H9 (cell line): Measurements from ENCODE around the gene FYTTD1. TPM values are rescaled to one million over a fixed set of nuclear protein-coding genes. Genes with fewer than 3 reads are reported as not detected.
A peak's percentile ranks its signal among the peaks of the same experiment; 100 is the strongest.

ENCODE experiments used
- DNase-seq: peaks from one replicate; pipeline ENCODE4 v3.0.0-alpha.2; 2017
- H2AFZ ChIP-seq: one replicate; pipeline ENCODE4 v1.6.1; 2013; ENCODE audit warnings: mild to moderate bottlenecking, low read length, control low read depth, moderate library complexity
- H2AK5ac ChIP-seq: 2 replicates; pipeline ENCODE4 v1.6.1; 2013; ENCODE audit warnings: low read length, control low read depth, mixed read lengths; ENCODE audit not compliant: insufficient read length
- H2BK120ac ChIP-seq: one replicate; pipeline ENCODE4 v1.6.1; 2013; ENCODE audit warnings: low read depth, mild to moderate bottlenecking, low read length, control low read depth, inconsistent platforms; ENCODE audit not compliant: poor library complexity, severe bottlenecking
- H2BK12ac ChIP-seq: 2 replicates; pipeline ENCODE4 v1.6.1; 2013; ENCODE audit warnings: low read length, control low read depth, mixed read lengths, low read depth; ENCODE audit not compliant: insufficient read length
- H2BK15ac ChIP-seq: 2 replicates; pipeline ENCODE4 v1.6.1; 2013; ENCODE audit warnings: low read depth, low read length, control low read depth
- H2BK20ac ChIP-seq: one replicate; pipeline ENCODE4 v1.6.1; 2013; ENCODE audit warnings: low read depth, mild to moderate bottlenecking, low read length, control low read depth, inconsistent platforms; ENCODE audit not compliant: poor library complexity, severe bottlenecking
- H2BK5ac ChIP-seq: 2 replicates; pipeline ENCODE4 v1.6.1; 2013; ENCODE audit warnings: low read length, control low read depth, mixed read lengths; ENCODE audit not compliant: insufficient read length
- H3K14ac ChIP-seq: 2 replicates; pipeline ENCODE4 v1.6.1; 2013; ENCODE audit warnings: low read length, control low read depth; ENCODE audit not compliant: insufficient read depth
- H3K18ac ChIP-seq: 2 replicates; pipeline ENCODE4 v1.6.1; 2013; ENCODE audit warnings: low read depth, mild to moderate bottlenecking, mixed read lengths, low read length, control low read depth; ENCODE audit not compliant: insufficient read length
- H3K23ac ChIP-seq: 2 replicates; pipeline ENCODE4 v1.6.1; 2013; ENCODE audit warnings: low read length, control low read depth, mixed read lengths, low read depth; ENCODE audit not compliant: insufficient read length
- H3K23me2 ChIP-seq: 2 replicates; pipeline ENCODE4 v1.6.1; 2013; ENCODE audit warnings: low read depth, mild to moderate bottlenecking, mixed read lengths, low read length, control low read depth; ENCODE audit not compliant: insufficient read length, poor library complexity, severe bottlenecking
- H3K27ac ChIP-seq: 2 replicates; pipeline ENCODE4 v1.5.1; 2013; ENCODE audit warnings: low read length, control low read depth, mixed read lengths, low read depth; ENCODE audit not compliant: insufficient read length
- H3K27me3 ChIP-seq: 2 replicates; pipeline ENCODE4 v1.6.1; 2013; ENCODE audit warnings: low read length, control low read depth, inconsistent platforms; ENCODE audit not compliant: insufficient read depth
- H3K4ac ChIP-seq: 2 replicates; pipeline ENCODE4 v1.6.1; 2013; ENCODE audit warnings: low read depth, mild to moderate bottlenecking, control low read depth, inconsistent platforms, low read length, moderate library complexity
- H3K4me1 ChIP-seq: 2 replicates; pipeline ENCODE4 v1.6.1; 2013; ENCODE audit warnings: low read length, control low read depth, inconsistent platforms; ENCODE audit not compliant: insufficient read depth
- H3K4me2 ChIP-seq: 2 replicates; pipeline ENCODE4 v1.6.1; 2013; ENCODE audit warnings: low read length, control low read depth, mixed read lengths; ENCODE audit not compliant: insufficient read length, insufficient read depth
- H3K56ac ChIP-seq: 2 replicates; pipeline ENCODE4 v1.6.1; 2013; ENCODE audit warnings: low read depth, mild to moderate bottlenecking, mixed read lengths, low read length, control low read depth; ENCODE audit not compliant: insufficient read length
- H3K79me1 ChIP-seq: 2 replicates; pipeline ENCODE4 v1.6.1; 2013; ENCODE audit warnings: low read depth, mild to moderate bottlenecking, moderate library complexity, low read length, control low read depth, inconsistent platforms; ENCODE audit not compliant: insufficient read depth, poor library complexity, severe bottlenecking
- H3K79me2 ChIP-seq: 2 replicates; pipeline ENCODE4 v1.6.1; 2013; ENCODE audit warnings: low read length, control low read depth, inconsistent platforms; ENCODE audit not compliant: insufficient read depth
- H3K9ac ChIP-seq: 2 replicates; pipeline ENCODE4 v1.6.1; 2013; ENCODE audit warnings: low read length, control low read depth, mixed read lengths; ENCODE audit not compliant: insufficient read length; ENCODE audit errors: extremely low read depth
- H3K9me3 ChIP-seq: one replicate; pipeline ENCODE4 v1.6.1; 2013; ENCODE audit warnings: low read depth, low read length, inconsistent platforms; ENCODE audit not compliant: control insufficient read depth
- H3T11ph ChIP-seq: one replicate; pipeline ENCODE4 v1.6.1; 2013; ENCODE audit warnings: mild to moderate bottlenecking, low read length, control low read depth, inconsistent platforms
- H4K20me1 ChIP-seq: one replicate; pipeline ENCODE4 v1.6.1; 2013; ENCODE audit not compliant: control insufficient read depth, insufficient read length, insufficient read depth
- H4K5ac ChIP-seq: 2 replicates; pipeline ENCODE4 v1.6.1; 2013; ENCODE audit warnings: low read depth, mild to moderate bottlenecking, mixed read lengths, low read length, control low read depth; ENCODE audit not compliant: insufficient read length
- H4K8ac ChIP-seq: replicated peaks from 2 replicates; pipeline ENCODE4 v1.6.1; 2013; ENCODE audit warnings: low read length, control low read depth, mixed read lengths, low read depth; ENCODE audit not compliant: insufficient read length
- H4K91ac ChIP-seq: 2 replicates; pipeline ENCODE4 v1.6.1; 2013; ENCODE audit warnings: low read depth, mild to moderate bottlenecking, moderate library complexity, mixed read lengths, low read length, control low read depth; ENCODE audit not compliant: insufficient read length
- H3K27ac Mint-ChIP-seq, 3 experiments: 2 replicates in 2 of 3; 3 replicates in 1 of 3; pipeline ENCODE4 v1.8.0; 2020 to 2021; ENCODE audit warnings: mixed read lengths in 3 of 3, mild to moderate bottlenecking in 1 of 3, moderate library complexity in 1 of 3
- H3K27me3 Mint-ChIP-seq: 2 replicates; pipeline ENCODE4 v1.8.0; 2021; ENCODE audit warnings: low read depth, mild to moderate bottlenecking, moderate library complexity, mixed read lengths
- H3K36me3 Mint-ChIP-seq, 3 experiments: 2 replicates in 2 of 3; 3 replicates in 1 of 3; pipeline ENCODE4 v1.8.0; 2020 to 2021; ENCODE audit warnings: low read depth in 3 of 3, mixed read lengths in 3 of 3; ENCODE audit not compliant: insufficient read depth in 1 of 3
- H3K4me1 Mint-ChIP-seq, 2 experiments: 2 replicates each; pipeline ENCODE4 v1.8.0; 2020; ENCODE audit warnings: mixed read lengths in 2 of 2
- H3K4me3 Mint-ChIP-seq, 2 experiments: 2 replicates in 1 of 2; 3 replicates in 1 of 2; pipeline ENCODE4 v1.8.0; 2020 to 2021; ENCODE audit warnings: mild to moderate bottlenecking in 2 of 2, mixed read lengths in 2 of 2, moderate library complexity in 1 of 2
- H3K9me3 Mint-ChIP-seq, 2 experiments: 2 replicates in 1 of 2; 3 replicates in 1 of 2; pipeline ENCODE4 v1.8.0; 2020; ENCODE audit warnings: mild to moderate bottlenecking in 2 of 2, mixed read lengths in 2 of 2, moderate library complexity in 1 of 2
- WGBS: extraction: QIAGEN DNeasy Blood & Tissue Kit; methylation state at CpG from one replicate; pipeline ENCODE4 v1.1.7; 2013; ENCODE audit warnings: missing lambda C conversion rate, low lambda C conversion rate, mixed read lengths; ENCODE audit not compliant: insufficient read length; ENCODE audit errors: extremely low coverage; 5-methylcytosine and 5-hydroxymethylcytosine counted together
- total RNA-seq: library from RNA; stranded (reverse); gene quantifications from 2 replicates; pipeline ENCODE4 v1.2.1, GENCODE V29; 2021
- TF ChIP-seq, protein P1 (sequence below): fragments of 200-600 bp; sonication (generic); conservative IDR thresholded peaks from 3 replicates; pipeline ENCODE4 v1.8.0; 2021; ENCODE audit warnings: antibody characterized with exemption, mild to moderate bottlenecking

The FYTTD1 gene
- total RNA-seq, 1 experiment from 2014 or later = 19.4 TPM

DNA sequence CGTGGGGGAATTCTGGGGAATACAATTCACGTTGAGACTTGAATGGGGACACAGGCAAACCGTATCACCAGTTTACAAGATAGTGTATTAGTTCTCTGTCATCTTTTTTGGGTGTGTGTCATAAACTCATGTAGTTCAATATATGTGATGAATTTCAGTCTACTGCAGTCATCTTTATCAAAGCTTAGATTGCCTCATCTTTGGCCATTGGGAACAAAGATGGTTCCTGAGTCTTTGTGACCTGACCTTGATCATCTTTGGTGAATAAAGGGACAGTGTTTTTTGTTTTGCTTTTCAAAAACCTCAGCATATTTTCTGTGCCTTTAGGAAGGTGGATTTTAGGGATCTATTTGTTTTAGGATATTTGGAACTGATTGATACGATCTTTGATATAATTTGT is 64.7 kb downstream of the FYTTD1 start:
- H4K20me1 ChIP-seq = no peaks in the 10 kb centered on the region
- no peaks in the 10 kb centered on the region for H3K79me1 ChIP-seq
- no peak overlapping the region for H3K4ac ChIP-seq
- no peak overlapping the region for H4K5ac ChIP-seq
- no peak overlapping the region for H3T11ph ChIP-seq
- WGBS = no CpG with 5 or more reads among the region's 4 CpGs
- no peak overlapping the region for H2BK15ac ChIP-seq
- TF ChIP-seq, protein P1, sequence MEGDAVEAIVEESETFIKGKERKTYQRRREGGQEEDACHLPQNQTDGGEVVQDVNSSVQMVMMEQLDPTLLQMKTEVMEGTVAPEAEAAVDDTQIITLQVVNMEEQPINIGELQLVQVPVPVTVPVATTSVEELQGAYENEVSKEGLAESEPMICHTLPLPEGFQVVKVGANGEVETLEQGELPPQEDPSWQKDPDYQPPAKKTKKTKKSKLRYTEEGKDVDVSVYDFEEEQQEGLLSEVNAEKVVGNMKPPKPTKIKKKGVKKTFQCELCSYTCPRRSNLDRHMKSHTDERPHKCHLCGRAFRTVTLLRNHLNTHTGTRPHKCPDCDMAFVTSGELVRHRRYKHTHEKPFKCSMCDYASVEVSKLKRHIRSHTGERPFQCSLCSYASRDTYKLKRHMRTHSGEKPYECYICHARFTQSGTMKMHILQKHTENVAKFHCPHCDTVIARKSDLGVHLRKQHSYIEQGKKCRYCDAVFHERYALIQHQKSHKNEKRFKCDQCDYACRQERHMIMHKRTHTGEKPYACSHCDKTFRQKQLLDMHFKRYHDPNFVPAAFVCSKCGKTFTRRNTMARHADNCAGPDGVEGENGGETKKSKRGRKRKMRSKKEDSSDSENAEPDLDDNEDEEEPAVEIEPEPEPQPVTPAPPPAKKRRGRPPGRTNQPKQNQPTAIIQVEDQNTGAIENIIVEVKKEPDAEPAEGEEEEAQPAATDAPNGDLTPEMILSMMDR = no peak
- H3K23ac ChIP-seq = no peak overlapping the region
- Mint-ChIP-seq H3K4me3 (no peak overlapping the region), H3K36me3 (peaks cover 2 to 10% (median 4%) of the 10 kb centered on the region in 3 experiments; a peak in 5 of 7 replicates), H3K27me3 (no peaks in the 10 kb centered on the region), H3K4me1 (peaks cover 6 to 11% of the 10 kb centered on the region in 2 experiments), H3K9me3 (no peaks in the 10 kb centered on the region), H3K27ac (peak overlapping the region in 1 of 3 experiments; percentile 25; a peak in 1 of 7 replicates)
- no peak overlapping the region for H2BK20ac ChIP-seq
- H2AFZ ChIP-seq = no peak overlapping the region
- H4K91ac ChIP-seq = no peak overlapping the region
- no peak for DNase-seq
- H3K9me3 ChIP-seq = no peaks in the 10 kb centered on the region
- H3K18ac ChIP-seq = no peak overlapping the region
- H3K14ac ChIP-seq = no peak overlapping the region
- no peak overlapping the region for H3K56ac ChIP-seq
- no peak overlapping the region for H2AK5ac ChIP-seq
- H3K4me2 ChIP-seq = no peak overlapping the region
- no peak overlapping the region for H2BK120ac ChIP-seq
- no peaks in the 10 kb centered on the region for H3K27me3 ChIP-seq
- no peaks in the 10 kb centered on the region; the same call in 1 of the 2 replicates for H3K79me2 ChIP-seq
- H2BK12ac ChIP-seq = no peak overlapping the region
- no peak overlapping the region for H3K9ac ChIP-seq
- H3K27ac ChIP-seq = no peak overlapping the region
- H4K8ac ChIP-seq = no peak overlapping the region
- no peaks in the 10 kb centered on the region for H3K23me2 ChIP-seq
- no peak overlapping the region for H2BK5ac ChIP-seq
- H3K4me1 ChIP-seq = no peaks in the 10 kb centered on the region; the same call in 1 of the 2 replicates
